ENCODE data around the gene MRGPRX1.

- TF ChIP-seq CTCF (IDR thresholded peaks at IDR 0.05) (no peak), EP300 (IDR thresholded peaks at IDR 0.05) (no peak)
Observed at GRCh38 chr11:18939314-18939713, at the start of gene MRGPRX1.
